Smooth muscle cell (in vitro differentiated cells): Measurements from ENCODE around the gene NAA80. TPM values are rescaled to one million over a fixed set of nuclear protein-coding genes. Genes with fewer than 3 reads are reported as not detected.

Source experiments
- DNase-seq: peaks from one replicate; lab custom pipeline; 2025; ENCODE audit not compliant: unreplicated experiment; lab: John Stamatoyannopoulos, UW
- H2AFZ ChIP-seq: fragments of 200-600 bp; sonication (generic); 2 replicates; pipeline ENCODE4 v1.6.0; 2016; ENCODE audit warnings: antibody characterized with exemption, low read depth, mild to moderate bottlenecking
- H3F3A ChIP-seq: fragments of 200-600 bp; sonication (generic); 2 replicates; pipeline ENCODE4 v1.6.0; 2017; ENCODE audit warnings: antibody characterized with exemption, low read depth
- H3K27ac ChIP-seq: fragments of 200-600 bp; sonication (generic); 2 replicates; pipeline ENCODE4 v1.5.1; 2016; ENCODE audit warnings: low read depth, mild to moderate bottlenecking
- H3K27me3 ChIP-seq: fragments of 200-600 bp; sonication (generic); 2 replicates; pipeline ENCODE4 v1.6.1; 2016; ENCODE audit warnings: low read depth, mild to moderate bottlenecking
- H3K36me3 ChIP-seq: fragments of 200-600 bp; sonication (generic); 2 replicates; pipeline ENCODE4 v1.5.1; 2016; ENCODE audit warnings: low read depth
- H3K4me1 ChIP-seq: fragments of 200-600 bp; sonication (generic); 2 replicates; pipeline ENCODE4 v1.5.1; 2016; ENCODE audit warnings: low read depth
- H3K4me2 ChIP-seq: fragments of 200-600 bp; sonication (generic); 2 replicates; pipeline ENCODE4 v1.6.0; 2016; ENCODE audit warnings: mild to moderate bottlenecking
- H3K4me3 ChIP-seq: fragments of 200-600 bp; sonication (generic); 2 replicates; pipeline ENCODE4 v1.5.1; 2016; ENCODE audit warnings: mild to moderate bottlenecking
- H3K79me2 ChIP-seq: fragments of 200-600 bp; sonication (generic); 2 replicates; pipeline ENCODE4 v1.6.0; 2016; ENCODE audit warnings: low read depth, mild to moderate bottlenecking
- H3K9ac ChIP-seq: fragments of 200-600 bp; sonication (generic); 2 replicates; pipeline ENCODE4 v1.6.0; 2016; ENCODE audit warnings: low read depth
- H3K9me3 ChIP-seq: fragments of 200-600 bp; sonication (generic); replicated peaks from 2 replicates; pipeline ENCODE4 v1.5.1; 2016; ENCODE audit warnings: low read depth
- H4K20me1 ChIP-seq: fragments of 200-600 bp; sonication (generic); 2 replicates; pipeline ENCODE4 v1.6.0; 2016; ENCODE audit warnings: low read depth
- CTCF ChIP-seq: fragments of 200-600 bp; sonication (generic); IDR thresholded peaks from 2 replicates; pipeline ENCODE4 v1.5.1; 2017; ENCODE audit warnings: borderline replicate concordance, mild to moderate bottlenecking, antibody characterized with exemption; ENCODE audit not compliant: insufficient read depth, poor library complexity, severe bottlenecking
- WGBS: methylation state at CpG from one replicate; pipeline ENCODE4 v1.1.7; 2016; ENCODE audit warnings: low lambda C conversion rate; 5-methylcytosine and 5-hydroxymethylcytosine counted together
- polyA plus RNA-seq: library from polyadenylated mRNA; unstranded; fragments of >200 nt; fragmentation: Nextera tagmentation; extraction: Ambion mirVana; gene quantifications from 2 replicates; pipeline ENCODE4 v1.2.1, GENCODE V29; 2016
- total RNA-seq: library from RNA; depleted of rRNA; stranded (reverse); fragments of >200 nt; gene quantifications from 2 replicates; pipeline ENCODE4 v1.2.3, GENCODE V29; 2014

The NAA80 gene
- total and polyA plus RNA-seq, 2 experiments from 2014 or later, result 13.0 to 21.9 TPM

- Histone ChIP-seq H3K36me3 (no peaks in the 10 kb centered on the region), H4K20me1 (peaks cover 8% of the 10 kb centered on the region), H2AFZ (no peak overlapping the region), H3K4me2 (no peak overlapping the region), H3K27me3 (peaks cover 42% of the 10 kb centered on the region), H3K9me3 (no peaks in the 10 kb centered on the region), H3K4me1 (peaks cover 4% of the 10 kb centered on the region), H3K27ac (no peak overlapping the region), H3K79me2 (no peaks in the 10 kb centered on the region), H3K9ac (no peak overlapping the region), H3K4me3 (no peak overlapping the region), H3F3A (no peaks in the 10 kb centered on the region)
- TF ChIP-seq CTCF, result no peak
- no peak for DNase-seq
- WGBS, result 94% methylated on average over 17 of the region's 17 CpGs
These were observed 22.5 kb downstream of the NAA80 start for GRCh38 chr3:50276762-50277101.

- no peaks in the 10 kb centered on the region for H3K36me3 ChIP-seq
- WGBS, result 50% methylated on average over 73 of the region's 79 CpGs
These were observed 23.0 kb downstream of the NAA80 start for GRCh38 chr3:50275996-50276761.

GRCh38 chr3:50275141-50275995 lies 23.8 kb downstream of the NAA80 start:
- Histone ChIP-seq H2AFZ (no peak overlapping the region), H4K20me1 (peaks cover 8% of the 10 kb centered on the region), H3K4me1 (peaks cover 4% of the 10 kb centered on the region), H3K79me2 (no peaks in the 10 kb centered on the region), H3K9me3 (no peaks in the 10 kb centered on the region), H3K27ac (no peak overlapping the region), H3K27me3 (peaks cover 42% of the 10 kb centered on the region), H3K4me2 (no peak overlapping the region), H3K36me3 (no peaks in the 10 kb centered on the region), H3K4me3 (no peak overlapping the region), H3F3A (no peaks in the 10 kb centered on the region), H3K9ac (no peak overlapping the region)
- no peak for DNase-seq
- TF ChIP-seq CTCF, result no peak
- 32% methylated on average over 48 of the region's 65 CpGs for WGBS

More at GRCh38 chr3:50275996-50276761, 23.0 kb downstream of the NAA80 start:
- no peak overlapping the region for H3K9ac ChIP-seq
- H3K27me3 ChIP-seq, result peaks cover 42% of the 10 kb centered on the region
- no peak overlapping the region for H3K4me3 ChIP-seq
- peaks cover 4% of the 10 kb centered on the region for H3K4me1 ChIP-seq
- H3K9me3 ChIP-seq, result no peaks in the 10 kb centered on the region
- peaks cover 8% of the 10 kb centered on the region for H4K20me1 ChIP-seq
- no peak overlapping the region for H3K27ac ChIP-seq
- H2AFZ ChIP-seq, result no peak overlapping the region
- H3K79me2 ChIP-seq, result no peaks in the 10 kb centered on the region
- no peak overlapping the region for H3K4me2 ChIP-seq
- TF ChIP-seq CTCF, result no peak
- DNase-seq, result no peak
- H3F3A ChIP-seq, result no peaks in the 10 kb centered on the region
